T-helper 2 cell treated with Interferon-gamma antibody and Interleukin-4, amounts not matched to agents 100 ng/mL and 5 ng/mL, for 36 hours (primary cell): ENCODE measurements around the gene RBM3. TPM values are rescaled to one million over a fixed set of nuclear protein-coding genes. Genes with fewer than 3 reads are reported as not detected.
"Not testable (repeated sequence)": the region's sequence is repeated elsewhere in the genome, so short reads cannot be mapped to it uniquely, and the experiment has no call there.

Experiments used
- intact Hi-C: fragments of 100-400 bp; cut with micrococcal nuclease; formaldehyde crosslinking; loops from one replicate; pipeline ENCODE4 v1.15.1; 2023
- total RNA-seq: library from RNA; stranded (reverse); gene quantifications from 2 replicates; pipeline ENCODE4 v1.2.3, GENCODE V29; 2022

Gene RBM3
- 378 and 389 TPM in 2 replicates for total RNA-seq

- intact Hi-C loops = loop anchor here (1.0 to 10.0 kb wide), 7 partner anchors 23 to 226 kb away; partner anchors contain the start of genes EBP, SUV39H1, TBC1D25 and WDR13
Observed at GRCh38 chrX:48574270-48575266, at the start of gene RBM3. Gene RBM3 (plus strand): TSS chrX:48574484. CDS start chrX:48575181, 697 bp downstream.

GRCh38 chrX:48525853-48526252, 48.4 kb upstream of the RBM3 start:
- intact Hi-C loops = not testable (repeated sequence)

GRCh38 chrX:48530736-48531135, 43.5 kb upstream of the RBM3 start:
- intact Hi-C loops = no loop called here

GRCh38 chrX:48531358-48531959, 42.8 kb upstream of the RBM3 start:
- intact Hi-C loops = no loop called here

- intact Hi-C loops = no loop called here
Observed at GRCh38 chrX:48532161-48532560, 42.1 kb upstream of the RBM3 start.

- intact Hi-C loops = no loop called here
Observed at GRCh38 chrX:48533165-48533564, 41.1 kb upstream of the RBM3 start.

- intact Hi-C loops = loop anchor here (1.0 kb wide), 3 partner anchors 17 to 62 kb away; partner anchors contain the start of genes EBP, FTSJ1 and RBM3
Observed at GRCh38 chrX:48538641-48539344, 35.5 kb upstream of the RBM3 start.

- intact Hi-C loops = loop anchor here (1.0 to 2.0 kb wide), 5 partner anchors 18 to 63 kb away; partner anchors contain the start of genes EBP, FTSJ1, PORCN and RBM3
Observed at GRCh38 chrX:48539345-48540027, 34.8 kb upstream of the RBM3 start, which contains the start of gene TBC1D25. Gene TBC1D25 (plus strand): TSS chrX:48539714. CDS start chrX:48539798, 84 bp downstream.

GRCh38 chrX:48540028-48540375, 34.3 kb upstream of the RBM3 start:
- intact Hi-C loops = loop anchor here (2.0 kb wide), 2 partner anchors 31 to 57 kb away; partner anchors contain the start of genes PORCN and WDR13

GRCh38 chrX:48540480-48540879, 33.8 kb upstream of the RBM3 start:
- intact Hi-C loops = loop anchor here (2.0 kb wide), 2 partner anchors 32 to 56 kb away; partner anchors contain the start of genes PORCN and WDR13

GRCh38 chrX:48541140-48541814, 33.0 kb upstream of the RBM3 start:
- intact Hi-C loops = loop anchor here (2.0 kb wide), 2 partner anchors 32 to 56 kb away; partner anchors contain the start of genes PORCN and WDR13

GRCh38 chrX:48548871-48549270, 25.4 kb upstream of the RBM3 start:
- intact Hi-C loops = no loop called here

GRCh38 chrX:48555731-48556325, 18.5 kb upstream of the RBM3 start:
- intact Hi-C loops = not testable (repeated sequence)

- intact Hi-C loops = no loop called here
Observed at GRCh38 chrX:48558271-48558670, 16.0 kb upstream of the RBM3 start.

GRCh38 chrX:48559636-48560035, 14.6 kb upstream of the RBM3 start:
- intact Hi-C loops = no loop called here

- intact Hi-C loops = no loop called here
Observed at GRCh38 chrX:48560056-48560455, 14.2 kb upstream of the RBM3 start.

GRCh38 chrX:48560681-48561080, 13.6 kb upstream of the RBM3 start:
- intact Hi-C loops = no loop called here

GRCh38 chrX:48569958-48570357, 4.3 kb upstream of the RBM3 start:
- intact Hi-C loops = loop anchor here (10.0 kb wide), 1 partner anchor 125 kb away; the partner anchor contains the start of gene SUV39H1

- intact Hi-C loops = loop anchor here (1.0 to 10.0 kb wide), 7 partner anchors 24 to 227 kb away; partner anchors contain the start of genes EBP, SUV39H1, TBC1D25 and WDR13
Observed at GRCh38 chrX:48573690-48574269, 504 bp upstream of the RBM3 start.
